ENCODE measurements around the gene LUZP2.

- TF ChIP-seq CTCF (IDR thresholded peaks at IDR 0.05; ENCODE audit: low read length) (no peak), EZH2 (IDR thresholded peaks at IDR 0.05; ENCODE audit: borderline replicate concordance, low read length) (no peak)
Measured at GRCh38 chr11:25066706-25067105, 569.9 kb downstream of the LUZP2 start.
